ENCODE measurements around the gene IL36B. TPM values are rescaled to one million over a fixed set of nuclear protein-coding genes. Genes with fewer than 3 reads are reported as not detected.

IL36B gene
- total RNA-seq, 6 experiments from 2014 or later, result not detected

- ATAC-seq (no peak), DNase-seq (no peak)
- Histone ChIP-seq H3K4me3 (no peak overlapping the region), H3K36me3 (no peaks in the 10 kb centered on the region), H3K9me3 (no peaks in the 10 kb centered on the region), H3K4me1 (peaks cover 0 to 6% (median 0%) of the 10 kb centered on the region in 4 donors), H3K27ac (no peak overlapping the region), H3K27me3 (no peaks in the 10 kb centered on the region)
- TF ChIP-seq POLR2A (IDR thresholded peaks at IDR 0.05) (no peak), CTCF (IDR thresholded peaks at IDR 0.05) (no peak)
- WGBS (ENCODE audit: insufficient coverage, low coverage, low lambda C conversion rate, missing lambda C conversion rate), result 50% methylated on average over 2 of the region's 2 CpGs
- intact Hi-C loops (cut with DNase I), result loop anchor here (5.0 to 10.0 kb wide), 2 partner anchors 51 to 53 kb away; no protein-coding TSS in a partner anchor
These were observed 29.0 kb upstream of the IL36B start for GRCh38 chr2:113081488-113082210.

GRCh38 chr2:113080134-113080533 lies 27.5 kb upstream of the IL36B start:
- DNase-seq (peak in 2 of 3 donors; percentile 40 to 55), ATAC-seq (peak; percentile 51 to 81 (median 74))
- 33% methylated on average over 9 of the region's 9 CpGs for WGBS (ENCODE audit: insufficient coverage, low coverage, low lambda C conversion rate, missing lambda C conversion rate)
- Histone ChIP-seq H3K4me3 (no peak overlapping the region), H3K36me3 (no peaks in the 10 kb centered on the region), H3K4me1 (peaks cover 0 to 6% (median 0%) of the 10 kb centered on the region in 4 donors), H3K27ac (no peak overlapping the region), H3K27me3 (no peaks in the 10 kb centered on the region), H3K9me3 (no peaks in the 10 kb centered on the region)
- intact Hi-C loops (cut with DNase I), result loop anchor here (5.0 to 10.0 kb wide), 2 partner anchors 52 to 55 kb away; no protein-coding TSS in a partner anchor
- TF ChIP-seq POLR2A (IDR thresholded peaks at IDR 0.05), result no peak
- peak; percentile 66 to 78 (median 74) for TF ChIP-seq CTCF (IDR thresholded peaks at IDR 0.05)

GRCh38 chr2:113079131-113079530 lies 26.5 kb upstream of the IL36B start:
- no peak for TF ChIP-seq CTCF (IDR thresholded peaks at IDR 0.05)
- no peak for TF ChIP-seq POLR2A (IDR thresholded peaks at IDR 0.05)
- ATAC-seq (no peak), DNase-seq (no peak)
- H3K27ac ChIP-seq, result peak overlapping the region in 1 of 3 donors; percentile 24
- H3K4me1 ChIP-seq, result peaks cover 0 to 6% (median 0%) of the 10 kb centered on the region in 4 donors
- no peak overlapping the region for H3K4me3 ChIP-seq
- WGBS (ENCODE audit: insufficient coverage, low coverage, low lambda C conversion rate, missing lambda C conversion rate), result 80% methylated on average over 4 of the region's 4 CpGs
- intact Hi-C loops (cut with DNase I), result no loop called here
- H3K36me3 ChIP-seq, result no peaks in the 10 kb centered on the region
- H3K27me3 ChIP-seq, result no peaks in the 10 kb centered on the region
- H3K9me3 ChIP-seq, result no peaks in the 10 kb centered on the region

- Histone ChIP-seq H3K9me3 (no peaks in the 10 kb centered on the region), H3K27me3 (no peaks in the 10 kb centered on the region), H3K4me3 (no peak overlapping the region), H3K4me1 (peaks cover 0 to 6% (median 0%) of the 10 kb centered on the region in 4 donors), H3K36me3 (no peaks in the 10 kb centered on the region), H3K27ac (peak overlapping the region; percentile 29 to 60 (median 37))
- TF ChIP-seq CTCF (IDR thresholded peaks at IDR 0.05) (no peak), POLR2A (IDR thresholded peaks at IDR 0.05) (no peak)
- intact Hi-C loops (cut with DNase I), result no loop called here
- ATAC-seq (peak; percentile 70 to 79 (median 79)), DNase-seq (peak in 2 of 3 donors; percentile 50 to 57)
- WGBS (ENCODE audit: insufficient coverage, low coverage, low lambda C conversion rate, missing lambda C conversion rate), result 35% methylated on average over 6 of the region's 6 CpGs
These were observed 25.7 kb upstream of the IL36B start for GRCh38 chr2:113078350-113078839.
